MCF 10A (cell line): ENCODE results near the gene ZDHHC20. TPM values are rescaled to one million over a fixed set of nuclear protein-coding genes. Genes with fewer than 3 reads are reported as not detected.

Source experiments
- Bru-seq: library from RNA; stranded (reverse); fragments of 400-500 nt; gene quantifications from one replicate; lab custom pipeline; 2021; lab: Mats Ljungman, UMichigan
- BruChase-seq, 2 experiments: library from RNA; stranded (reverse); fragments of 400-500 nt; gene quantifications; one replicate each; lab custom pipeline; 2021; lab: Mats Ljungman, UMichigan
- BruUV-seq: library from RNA; stranded (reverse); fragments of 400-500 nt; replicated peaks from 2 replicates; lab custom pipeline; 2021; lab: Mats Ljungman, UMichigan
- CTCF ChIA-PET: fragments of 300-600 bp; sonication (Branson Sonifier 250); formaldehyde crosslinking; extraction: SDS; loops from one replicate; lab custom pipeline; 2021; ENCODE audit warnings: antibody characterized with exemption, inconsistent platforms; lab: Yijun Ruan, JAX
- POLR2A ChIA-PET: fragments of 300-600, 350-650 bp; sonication (Branson Sonifier 250); formaldehyde crosslinking; extraction: SDS; loops from one replicate; lab custom pipeline; 2020; ENCODE audit warnings: antibody characterized with exemption, inconsistent platforms; lab: Yijun Ruan, JAX
- DNase-seq: peaks from one replicate; pipeline ENCODE4 v3.0.0-alpha.2; 2018; ENCODE audit not compliant: unreplicated experiment
- H3K27ac Mint-ChIP-seq: one replicate; pipeline ENCODE4 v1.8.0; 2022; ENCODE audit warnings: mild to moderate bottlenecking, low read depth, mixed read lengths; ENCODE audit not compliant: unreplicated experiment
- H3K27me3 Mint-ChIP-seq: one replicate; pipeline ENCODE4 v1.8.0; 2022; ENCODE audit warnings: mixed read lengths; ENCODE audit not compliant: insufficient read depth, unreplicated experiment
- H3K36me3 Mint-ChIP-seq: one replicate; pipeline ENCODE4 v1.8.0; 2022; ENCODE audit warnings: mild to moderate bottlenecking, moderate library complexity, mixed read lengths; ENCODE audit not compliant: insufficient read depth, unreplicated experiment
- H3K4me1 Mint-ChIP-seq: one replicate; pipeline ENCODE4 v1.8.0; 2022; ENCODE audit warnings: mixed read lengths; ENCODE audit not compliant: insufficient read depth, unreplicated experiment
- H3K4me3 Mint-ChIP-seq: one replicate; pipeline ENCODE4 v1.8.0; 2022; ENCODE audit warnings: mild to moderate bottlenecking, moderate library complexity, mixed read lengths; ENCODE audit not compliant: unreplicated experiment
- H3K9me3 Mint-ChIP-seq: one replicate; pipeline ENCODE4 v1.8.0; 2022; ENCODE audit warnings: mixed read lengths; ENCODE audit not compliant: unreplicated experiment
- CTCF ChIP-seq: fragments of 200-600 bp; IDR thresholded peaks from one replicate; pipeline ENCODE4 v1.8.0; 2022; ENCODE audit warnings: antibody characterized with exemption, mild to moderate bottlenecking; ENCODE audit not compliant: unreplicated experiment
- intact Hi-C: fragments of 100-400 bp; cut with micrococcal nuclease; formaldehyde crosslinking; loops from 2 replicates; pipeline ENCODE4 v1.14.1; 2022
- long read RNA-seq: library from polyadenylated mRNA; stranded (forward); transcript quantifications from one replicate; pipeline ENCODE4 v2.0.0, GENCODE V29; 2022
- total RNA-seq: library from RNA; stranded (reverse); gene quantifications from 2 replicates; pipeline ENCODE4 v1.2.3, GENCODE V29; 2022

The ZDHHC20 gene
- total RNA-seq (33.5 and 42.2 TPM in 2 replicates), Bru-seq, nascent RNA (percentile 71 among the genes with signal in this experiment), BruChase-seq, experiment 1, labeled RNA remaining after a 6-hour chase (percentile 81 among the genes with signal in this experiment), BruChase-seq, experiment 2, labeled RNA remaining after a 2-hour chase (percentile 72 among the genes with signal in this experiment)
- long read RNA-seq, full-length matches to known transcripts: 3 of 28 reads
- long read RNA-seq, partial matches to known transcripts: 9 of 28 reads
- long read RNA-seq, other reads (novel, unspliced or antisense): 16 of 28 reads

GRCh38 chr13:21458813-21459701 is at the start of gene ZDHHC20:
ZDHHC20 (minus strand) TSS chr13:21459303; CDS start chr13:21459171, 132 bp downstream.
- intact Hi-C loops: loop anchor here (1.0 to 2.0 kb wide), 2 partner anchors 22 to 161 kb away; no protein-coding TSS in a partner anchor
- Mint-ChIP-seq H3K4me1 (peaks cover 22% of the 10 kb centered on the region), H3K36me3 (no peaks in the 10 kb centered on the region), H3K4me3 (peak within 1 kb of the TSS; percentile 88), H3K27me3 (no peaks in the 10 kb centered on the region), H3K9me3 (no peaks in the 10 kb centered on the region), H3K27ac (peak within 1 kb of the TSS; percentile 75)
- BruUV-seq: no TSS peak
- ChIA-PET POLR2A (interaction anchor here (0.7 to 2.3 kb wide), 21 partner anchors 8 to 1964 kb away, joined by 3 to 43 read pairs (median 4); partner anchors contain the start of genes MRPL57 and SKA3), CTCF (interaction anchor here (0.8 to 4.0 kb wide), 7 partner anchors 17 to 162 kb away, joined by 3 to 29 read pairs (median 4); no protein-coding TSS in a partner anchor)
- peak; percentile 84 for DNase-seq
- no peak for TF ChIP-seq CTCF

- Mint-ChIP-seq H3K27ac (no peak overlapping the region), H3K4me3 (no peak overlapping the region), H3K9me3 (no peaks in the 10 kb centered on the region), H3K27me3 (no peaks in the 10 kb centered on the region), H3K36me3 (peaks cover 16% of the 10 kb centered on the region), H3K4me1 (no peaks in the 10 kb centered on the region)
- intact Hi-C loops: no loop called here
- no TSS peak for BruUV-seq
- no peak for DNase-seq
- CTCF ChIA-PET: no interaction called here
- POLR2A ChIA-PET: no interaction called here
- TF ChIP-seq CTCF: no peak
These were observed 45.3 kb upstream of the ZDHHC20 start for GRCh38 chr13:21504379-21504778.

- no peaks in the 10 kb centered on the region for H3K9me3 Mint-ChIP-seq
- no peaks in the 10 kb centered on the region for H3K27me3 Mint-ChIP-seq
- intact Hi-C loops: no loop called here
- POLR2A ChIA-PET: no interaction called here
- no peak overlapping the region for H3K4me3 Mint-ChIP-seq
- CTCF ChIA-PET: no interaction called here
- H3K4me1 Mint-ChIP-seq: no peaks in the 10 kb centered on the region
- peaks cover 15% of the 10 kb centered on the region for H3K36me3 Mint-ChIP-seq
- no peak for DNase-seq
- TF ChIP-seq CTCF: no peak
- BruUV-seq: no TSS peak
- H3K27ac Mint-ChIP-seq: no peak overlapping the region
These were observed 42.6 kb upstream of the ZDHHC20 start for GRCh38 chr13:21501686-21502085.

- TF ChIP-seq CTCF: no peak
- BruUV-seq: no TSS peak
These were observed 27.2 kb upstream of the ZDHHC20 start for GRCh38 chr13:21486322-21486721.

More at GRCh38 chr13:21486322-21486721, 27.2 kb upstream of the ZDHHC20 start:
- ChIA-PET POLR2A (no interaction called here), CTCF (interaction anchor here (0.6 to 0.9 kb wide), 2 partner anchors 9 to 95 kb away, joined by 3 to 4 read pairs; no protein-coding TSS in a partner anchor)
- no peak for DNase-seq
- Mint-ChIP-seq H3K4me3 (no peak overlapping the region), H3K9me3 (peaks cover 7% of the 10 kb centered on the region), H3K27ac (no peak overlapping the region), H3K27me3 (no peaks in the 10 kb centered on the region), H3K4me1 (no peaks in the 10 kb centered on the region), H3K36me3 (peaks cover 6% of the 10 kb centered on the region)
- intact Hi-C loops: no loop called here
